ENCODE data around the gene AFDN. TPM values are rescaled to one million over a fixed set of nuclear protein-coding genes. Genes with fewer than 3 reads are reported as not detected.

Gene AFDN
- total RNA-seq, 4 donors from 2014 or later: 134 to 179 (median 144) TPM

GRCh38 chr6:168009331-168009730, 182.6 kb downstream of the AFDN start:
- Histone ChIP-seq H3K36me3 (no peaks in the 10 kb centered on the region), H3K27ac (no peak overlapping the region), H3K9me3 (peaks cover 0 to 41% (median 11%) of the 10 kb centered on the region in 4 donors), H3K4me1 (peaks cover 0 to 17% (median 0%) of the 10 kb centered on the region in 4 donors), H3K4me3 (no peak overlapping the region), H3K27me3 (no peaks in the 10 kb centered on the region)
- no peak for TF ChIP-seq EP300 (IDR thresholded peaks at IDR 0.05)
- no peak for TF ChIP-seq CTCF (IDR thresholded peaks at IDR 0.05)
- TF ChIP-seq POLR2A (IDR thresholded peaks at IDR 0.05): no peak
- no peak for DNase-seq (ENCODE audit: low spot score in 2 of 2)
- WGBS, 2 donors: 90 to 95% methylated on average over 3 of the region's 3 CpGs

- H3K4me3 ChIP-seq: no peak overlapping the region
These were observed 184.6 kb downstream of the AFDN start for GRCh38 chr6:168011291-168011690.

GRCh38 chr6:168012431-168013249, 185.9 kb downstream of the AFDN start:
- H3K4me3 ChIP-seq: no peak overlapping the region
- no peaks in the 10 kb centered on the region for H3K27me3 ChIP-seq
- 79 to 92% methylated on average over 12 of the region's 13 CpGs for WGBS, 2 donors
- H3K4me1 ChIP-seq: peaks cover 0 to 33% (median 2%) of the 10 kb centered on the region in 4 donors
- H3K27ac ChIP-seq: no peak overlapping the region
- peaks cover 0 to 46% (median 11%) of the 10 kb centered on the region in 4 donors for H3K9me3 ChIP-seq
- no peaks in the 10 kb centered on the region for H3K36me3 ChIP-seq
- no peak for DNase-seq (ENCODE audit: low spot score in 2 of 2)
- TF ChIP-seq CTCF (IDR thresholded peaks at IDR 0.05): no peak
- TF ChIP-seq POLR2A (IDR thresholded peaks at IDR 0.05): no peak

More at GRCh38 chr6:168011291-168011690, 184.6 kb downstream of the AFDN start:
- 83 to 86% methylated on average over 1 of the region's 1 CpG for WGBS, 2 donors
- DNase-seq (ENCODE audit: low spot score in 2 of 2): no peak
- Histone ChIP-seq H3K27me3 (no peaks in the 10 kb centered on the region), H3K27ac (no peak overlapping the region), H3K4me1 (peaks cover 0 to 33% (median 0%) of the 10 kb centered on the region in 4 donors), H3K9me3 (peaks cover 0 to 46% (median 11%) of the 10 kb centered on the region in 4 donors), H3K36me3 (no peaks in the 10 kb centered on the region)
- no peak for TF ChIP-seq EP300 (IDR thresholded peaks at IDR 0.05)
- TF ChIP-seq POLR2A (IDR thresholded peaks at IDR 0.05): no peak
- TF ChIP-seq CTCF (IDR thresholded peaks at IDR 0.05): no peak

- DNase-seq (ENCODE audit: low spot score in 2 of 2): no peak
- 78 to 91% methylated on average over 6 of the region's 7 CpGs for WGBS, 2 donors
- H3K27me3 ChIP-seq: no peaks in the 10 kb centered on the region
- peaks cover 0 to 33% (median 2%) of the 10 kb centered on the region in 4 donors for H3K4me1 ChIP-seq
- no peaks in the 10 kb centered on the region for H3K36me3 ChIP-seq
- H3K27ac ChIP-seq: no peak overlapping the region
- peaks cover 0 to 41% (median 11%) of the 10 kb centered on the region in 4 donors for H3K9me3 ChIP-seq
- TF ChIP-seq POLR2A (IDR thresholded peaks at IDR 0.05) (no peak), EP300 (IDR thresholded peaks at IDR 0.05) (no peak), CTCF (IDR thresholded peaks at IDR 0.05) (no peak)
- no peak overlapping the region for H3K4me3 ChIP-seq
These were observed 186.7 kb downstream of the AFDN start for GRCh38 chr6:168013250-168013915.

- Histone ChIP-seq H3K36me3 (no peaks in the 10 kb centered on the region), H3K27me3 (no peaks in the 10 kb centered on the region), H3K9me3 (peaks cover 0 to 41% (median 11%) of the 10 kb centered on the region in 4 donors), H3K27ac (no peak overlapping the region), H3K4me1 (peaks cover 0 to 33% (median 2%) of the 10 kb centered on the region in 4 donors), H3K4me3 (no peak overlapping the region)
- no peak for DNase-seq (ENCODE audit: low spot score in 2 of 2)
- TF ChIP-seq CTCF (IDR thresholded peaks at IDR 0.05): no peak
- no peak for TF ChIP-seq POLR2A (IDR thresholded peaks at IDR 0.05)
- TF ChIP-seq EP300 (IDR thresholded peaks at IDR 0.05): no peak
- WGBS, 2 donors: 50 to 65% methylated on average over 6 of the region's 6 CpGs
These were observed 187.7 kb downstream of the AFDN start for GRCh38 chr6:168014428-168014827.
